ENCODE measurements around the gene MPV17.
"Not testable (repeated sequence)": the region's sequence is repeated elsewhere in the genome, so short reads cannot be mapped to it uniquely, and the experiment has no call there.

Gene MPV17, protein sequence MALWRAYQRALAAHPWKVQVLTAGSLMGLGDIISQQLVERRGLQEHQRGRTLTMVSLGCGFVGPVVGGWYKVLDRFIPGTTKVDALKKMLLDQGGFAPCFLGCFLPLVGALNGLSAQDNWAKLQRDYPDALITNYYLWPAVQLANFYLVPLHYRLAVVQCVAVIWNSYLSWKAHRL

GRCh38 chr2:27322766-27323595, at the start of gene MPV17:
Gene MPV17, minus strand, starts transcription at chr2:27323097. Its CDS starts 580 bp downstream, at chr2:27322517.
- peak; percentile 84 to 85 for DNase-seq

DNA sequence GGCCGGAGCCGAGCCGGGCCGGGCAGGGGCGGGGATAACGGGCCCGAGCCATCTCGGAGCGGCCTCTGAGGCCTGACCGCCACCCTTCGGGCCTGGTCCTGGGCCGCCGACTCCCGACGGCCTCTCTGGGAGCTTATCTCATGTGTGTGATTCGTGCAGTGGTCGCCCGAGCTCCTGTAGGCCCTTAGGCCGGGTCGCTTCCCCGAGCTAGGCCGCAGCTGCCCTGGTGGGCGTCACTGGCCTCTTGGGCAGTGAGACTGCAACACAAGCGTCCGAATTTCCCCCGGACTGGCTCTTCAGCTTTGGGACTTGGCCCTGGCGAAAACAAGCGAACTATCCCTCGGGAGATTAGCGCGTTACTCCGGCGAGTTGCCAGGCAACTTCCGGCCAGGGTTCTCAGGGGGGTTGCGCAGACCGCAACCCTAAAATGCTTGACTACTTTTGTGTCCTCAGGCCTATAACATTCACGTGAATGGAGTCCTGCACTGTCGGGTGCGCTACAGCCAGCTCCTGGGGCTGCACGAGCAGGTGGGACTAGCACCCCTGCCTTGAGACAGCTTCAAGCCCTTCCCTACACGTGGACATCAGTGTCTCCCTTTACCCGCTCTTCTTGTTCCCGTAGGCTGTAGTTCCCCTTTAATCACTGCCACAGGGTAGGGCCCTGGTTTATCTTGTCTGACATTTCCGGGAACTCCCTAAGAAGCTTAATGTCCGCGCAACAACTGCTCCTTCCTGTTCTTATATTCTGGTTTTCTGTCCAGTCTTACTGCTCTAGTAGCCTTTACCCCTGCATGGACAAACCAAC, 48.1 kb upstream of the MPV17 start:
- peak; percentile 70 to 80 for DNase-seq

DNA sequence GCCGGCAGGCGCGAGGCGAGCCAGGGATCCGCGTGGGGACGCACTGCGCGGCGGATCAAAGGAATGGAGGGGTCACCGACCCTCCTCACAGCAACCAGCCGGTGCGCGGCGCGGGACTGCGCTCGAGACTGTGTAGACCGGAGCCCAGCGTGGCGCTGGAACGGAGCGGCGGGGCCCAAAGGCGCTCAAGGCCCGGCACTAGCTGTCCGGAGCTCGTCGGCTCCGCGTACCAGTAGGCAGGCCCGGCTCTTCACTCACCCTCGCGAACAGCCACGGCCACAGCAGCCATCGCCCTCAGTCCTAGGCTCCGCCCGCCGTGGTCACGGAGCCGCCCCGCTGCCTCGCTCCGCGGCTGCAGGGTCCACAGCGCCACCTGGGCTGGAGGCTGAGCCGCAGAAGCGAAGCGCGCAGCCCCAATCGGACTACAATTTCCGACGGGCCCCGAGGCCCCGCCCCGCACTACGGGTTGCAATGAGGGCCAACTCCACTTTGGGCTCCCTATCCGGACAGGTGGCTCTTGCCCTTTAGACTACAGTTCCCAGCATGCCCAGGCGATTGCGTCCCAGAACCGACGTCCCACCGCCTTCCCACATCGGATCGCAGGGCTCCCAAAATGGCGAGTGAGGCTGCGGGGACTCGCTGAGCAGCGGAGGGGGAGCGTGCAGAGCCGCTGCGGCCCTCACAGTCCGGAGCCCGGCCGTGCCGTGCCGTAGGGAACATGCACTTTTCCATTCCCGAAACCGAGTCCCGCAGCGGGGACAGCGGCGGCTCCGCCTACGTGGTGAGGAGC, 47.3 kb upstream of the MPV17 start, which contains the start of the genes EIF2B4 and SNX17:
EIF2B4 (minus strand) TSS at position 313 of the 790 bp plus-strand sequence; CDS start at position 289, 24 bp downstream.
SNX17 (plus strand) TSS at position 591 of the 790 bp plus-strand sequence; CDS start at position 719, 128 bp downstream.
- DNase-seq, result peak; percentile 96 to 98

DNA sequence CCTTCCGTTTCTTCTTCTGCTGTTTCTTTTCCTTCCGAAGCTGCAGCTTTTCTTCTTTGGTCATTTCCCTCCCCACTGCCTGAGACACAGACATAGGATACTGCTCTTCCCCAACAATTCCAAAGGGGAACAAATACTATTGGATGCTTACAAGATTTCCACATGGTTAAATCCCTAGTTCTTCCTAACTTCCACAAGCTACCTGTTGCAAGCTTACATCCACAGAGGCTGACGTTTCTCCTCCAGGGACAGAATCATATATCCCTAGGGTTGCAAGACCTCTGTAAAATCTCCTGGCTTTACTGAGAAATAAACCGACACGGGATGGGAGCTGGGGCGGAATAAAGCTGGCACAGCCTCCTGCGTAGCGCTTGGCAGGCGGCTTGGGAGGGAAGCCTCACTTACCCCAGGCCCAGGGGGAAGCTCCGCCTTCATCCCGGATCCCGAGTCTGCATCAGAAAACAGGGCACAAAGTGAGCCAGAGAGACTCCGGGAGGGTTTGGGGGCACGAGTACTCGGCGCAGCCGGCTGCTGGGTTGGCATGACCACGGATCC, 46.7 kb upstream of the MPV17 start:
- DNase-seq, result peak in 1 of 2 experiments; percentile 16

GRCh38 chr2:27363933-27364332, 41.0 kb upstream of the MPV17 start:
- DNase-seq, result no peak

DNA sequence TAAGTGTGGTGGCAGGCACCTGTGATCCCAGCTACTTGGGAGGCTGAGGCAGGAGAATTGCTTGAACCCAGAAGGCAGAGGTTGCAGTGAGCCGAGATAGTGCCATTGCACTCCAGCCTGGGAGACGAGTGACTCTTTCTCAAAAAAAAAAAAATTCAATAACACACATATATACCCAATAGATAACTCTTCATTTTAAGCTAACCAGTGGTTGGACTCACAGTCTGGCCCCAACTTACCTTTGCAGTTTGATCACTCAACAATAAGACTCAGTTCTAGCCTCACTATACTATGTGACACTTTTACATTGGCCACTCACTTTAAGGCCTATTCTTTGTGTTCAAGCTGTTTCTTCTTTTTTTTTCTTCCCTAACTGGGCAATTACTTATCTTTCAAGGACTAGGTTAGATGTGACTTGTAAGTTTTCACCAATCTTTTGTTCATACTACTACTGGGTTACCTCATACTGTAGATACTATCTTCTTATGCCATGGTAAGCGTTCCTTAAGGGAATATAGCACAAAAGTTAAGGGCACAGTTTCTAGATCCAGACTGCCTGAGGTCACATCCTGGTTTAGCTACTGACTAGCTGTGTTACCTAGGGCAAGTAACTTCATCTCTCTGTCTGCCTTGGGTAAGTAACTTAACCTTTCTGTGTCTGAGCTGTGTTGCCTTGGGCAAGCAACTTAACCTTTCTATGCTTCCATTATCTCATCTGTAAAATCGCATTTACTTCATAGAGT, 40.0 kb upstream of the MPV17 start:
- DNase-seq, result no peak

DNA sequence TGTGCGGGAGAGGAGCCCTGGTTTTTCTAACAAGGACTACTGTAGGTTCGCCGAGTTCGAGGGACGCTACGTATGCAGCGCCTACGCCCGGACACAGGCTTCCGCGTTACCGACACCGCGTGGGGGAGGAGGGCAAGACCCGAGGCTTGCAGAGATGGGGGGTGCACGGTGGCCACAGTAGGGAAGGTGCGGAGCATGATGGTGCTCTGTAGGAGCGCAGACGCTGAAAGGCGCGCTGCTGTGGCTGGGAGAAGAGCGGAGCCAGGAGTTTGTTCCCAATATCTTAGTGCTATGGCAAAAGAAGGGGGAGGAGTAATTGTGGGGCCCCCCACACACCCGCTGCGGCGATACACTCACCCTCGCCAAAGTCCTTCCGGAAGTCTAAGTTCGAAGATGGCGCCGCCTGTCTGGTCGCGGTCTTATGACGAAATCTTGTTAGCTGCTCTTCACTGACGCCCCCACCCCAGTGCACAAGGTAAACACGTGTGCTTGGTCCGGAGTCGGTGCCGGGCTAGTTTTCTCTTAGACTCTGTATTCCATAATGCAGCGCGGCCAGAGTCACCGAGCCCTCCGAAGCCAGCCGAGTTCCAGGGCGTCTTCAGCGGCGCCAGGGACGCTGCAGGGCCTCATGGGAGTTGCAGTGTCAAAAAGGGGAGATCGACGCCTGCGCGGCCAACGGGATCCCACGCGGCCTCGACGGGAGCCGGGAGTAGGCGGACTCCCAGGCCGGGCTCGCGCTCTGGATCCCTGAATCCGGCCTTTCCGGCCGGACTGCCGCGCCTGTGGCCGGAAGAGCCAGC, 33.7 kb upstream of the MPV17 start, which contains the start of gene GTF3C2:
GTF3C2 (minus strand) TSS at position 383 of the 800 bp plus-strand sequence. CDS start 13,210 bp downstream, outside the sequence.
- DNase-seq, result peak; percentile 92 to 95

GRCh38 chr2:27356056-27356381, 33.1 kb upstream of the MPV17 start:
- DNase-seq, result peak; percentile 64 to 69

DNA sequence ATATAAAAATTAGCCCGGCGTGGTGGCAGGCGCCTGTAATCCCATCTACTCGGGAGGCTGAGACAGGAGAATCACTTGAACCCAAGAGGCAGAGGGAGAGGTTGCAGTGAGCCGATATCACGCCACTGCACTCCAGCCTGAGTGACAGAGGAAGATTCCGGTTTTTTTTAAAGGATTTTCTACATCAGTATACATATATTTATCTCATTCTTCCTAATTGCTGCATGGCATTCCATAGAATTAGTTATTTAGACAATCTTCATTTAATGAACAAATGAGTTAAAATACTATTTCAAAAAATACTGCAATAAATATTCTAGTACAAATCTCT, 31.7 kb upstream of the MPV17 start:
- DNase-seq, result no peak

GRCh38 chr2:27353762-27354596, 31.1 kb upstream of the MPV17 start:
- DNase-seq, result peak; percentile 44 to 67

DNA sequence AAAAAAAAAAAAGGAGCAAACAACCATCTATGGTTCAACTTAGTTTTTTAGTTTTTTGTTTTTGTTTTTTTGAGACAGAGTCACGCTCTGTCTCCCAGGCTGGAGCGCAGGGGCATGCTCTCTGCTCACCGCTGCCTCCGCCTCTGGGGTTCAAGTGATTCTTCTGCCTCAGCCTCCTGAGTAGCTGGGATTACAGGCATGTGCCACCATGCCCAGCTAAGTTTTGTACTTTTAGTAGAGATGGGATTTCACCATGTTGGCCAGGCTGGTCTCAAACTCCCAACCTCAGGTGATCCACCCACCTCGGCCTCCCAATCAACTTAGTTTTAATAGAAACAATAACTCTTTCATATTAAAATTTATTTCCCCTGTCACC, 30.5 kb upstream of the MPV17 start:
- not testable (repeated sequence) for DNase-seq

GRCh38 chr2:27351802-27352598, 29.1 kb upstream of the MPV17 start:
- DNase-seq, result no peak

DNA sequence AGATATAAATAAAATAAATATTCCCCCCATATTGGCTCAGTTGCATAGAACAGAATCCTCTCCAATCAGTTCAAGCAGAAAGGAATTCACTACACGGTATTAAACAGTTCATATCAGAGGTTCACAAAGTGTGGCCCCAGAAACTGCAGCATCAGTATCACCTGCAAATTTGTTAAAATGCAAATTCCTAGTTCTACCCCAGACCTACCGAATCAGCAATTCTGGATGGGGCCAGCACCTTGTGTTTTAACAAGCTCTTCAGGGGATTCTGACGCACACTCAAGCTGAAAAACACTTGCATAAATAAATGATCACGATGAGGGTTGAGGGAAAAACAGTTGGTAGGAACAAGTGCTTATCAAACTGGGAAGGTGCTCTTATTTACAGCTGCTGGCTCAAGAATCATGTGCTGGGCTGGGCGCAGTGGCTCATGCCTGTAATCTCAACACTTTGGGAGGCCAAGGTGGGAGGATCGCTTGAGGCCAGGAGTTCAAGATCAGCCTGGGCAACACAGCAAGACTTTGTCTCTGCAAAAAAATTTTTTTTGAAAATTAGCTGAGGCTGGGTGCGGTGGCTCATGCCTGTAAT, 27.3 kb upstream of the MPV17 start:
- no peak for DNase-seq

DNA sequence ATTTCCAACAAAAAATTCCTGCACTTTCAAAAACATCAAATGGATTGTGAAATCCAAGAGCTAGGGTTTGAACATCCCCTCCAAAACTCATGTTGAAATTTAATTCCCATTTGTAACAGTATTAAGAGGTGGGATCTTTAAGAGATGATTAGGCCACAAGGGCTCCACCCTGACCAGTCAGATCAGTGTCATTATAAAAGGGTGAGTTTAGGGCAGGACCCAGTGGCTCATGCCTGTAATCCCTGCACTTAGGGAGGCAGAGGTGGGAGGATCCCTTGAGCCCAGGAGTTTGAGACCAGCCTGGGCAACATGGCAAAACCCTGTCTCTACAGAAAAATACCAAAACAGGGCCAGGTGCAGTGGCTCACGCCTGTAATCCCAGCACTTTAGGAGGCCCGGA, 24.7 kb upstream of the MPV17 start:
- no peak for DNase-seq

- DNase-seq, result no peak
Measured at GRCh38 chr2:27336173-27336572, 13.3 kb upstream of the MPV17 start.

DNA sequence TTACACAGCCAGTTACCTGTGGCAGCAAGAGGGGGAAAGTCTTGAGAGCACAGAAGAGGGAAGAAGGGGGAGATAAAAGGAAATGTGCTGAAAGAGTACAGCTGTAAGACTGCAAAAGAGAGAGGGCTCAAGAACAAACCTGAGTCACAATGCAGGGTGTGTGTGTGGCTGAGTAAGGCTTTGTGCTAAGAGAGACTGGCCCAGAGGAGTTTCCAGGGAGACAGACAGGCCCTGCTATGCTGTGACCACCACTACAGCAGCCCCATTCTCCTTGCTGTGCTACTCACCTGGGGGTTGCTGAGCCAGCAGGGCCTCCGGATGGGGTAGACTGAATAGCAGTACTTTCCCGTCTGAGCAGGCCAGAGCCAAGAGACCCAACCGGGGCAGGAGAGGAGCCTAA, 12.4 kb upstream of the MPV17 start:
- no peak for DNase-seq

GRCh38 chr2:27324720-27325119, 1.8 kb upstream of the MPV17 start:
- DNase-seq, result peak; percentile 6 to 9

DNA sequence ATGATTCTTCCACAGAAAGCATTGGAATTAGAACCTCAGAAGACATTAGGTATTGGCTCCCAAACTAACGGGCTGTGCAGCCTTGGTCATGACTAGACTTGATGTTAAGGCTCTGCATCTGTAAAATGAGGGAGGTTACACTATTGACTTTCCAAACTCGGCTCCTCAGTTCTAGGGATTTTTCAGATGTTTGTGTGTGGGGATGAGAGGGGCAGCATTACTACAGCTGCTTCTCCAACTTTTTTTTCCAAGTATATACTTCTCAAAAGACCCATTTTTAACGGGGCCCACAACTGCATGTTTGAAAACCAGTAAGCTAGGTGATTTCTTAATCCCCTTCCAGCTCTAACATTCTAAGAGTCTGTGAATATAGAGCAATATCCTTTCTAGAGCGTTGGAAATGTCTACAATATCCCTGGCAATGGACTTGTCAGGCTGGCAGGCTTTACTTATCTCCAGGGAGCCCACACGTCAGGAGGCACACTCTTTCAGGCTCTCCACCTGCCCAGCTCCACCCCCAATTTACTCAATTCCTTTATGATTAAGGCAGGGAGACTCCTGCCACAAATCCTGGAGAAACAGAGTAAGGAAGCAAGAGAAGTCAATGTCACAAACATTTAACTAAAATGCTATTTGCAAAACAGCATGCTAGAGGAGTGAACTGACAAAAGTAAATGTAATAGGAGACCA, 844 bp upstream of the MPV17 start:
- no peak for DNase-seq

Measured in AML-193 (cell line).